ENCODE measurements around the gene AGPS. TPM values are rescaled to one million over a fixed set of nuclear protein-coding genes. Genes with fewer than 3 reads are reported as not detected.

The AGPS gene
- total RNA-seq, 1 donor = 45.0 TPM

GRCh38 chr2:177520324-177520723, 127.8 kb downstream of the AGPS start:
- DNase-seq (ENCODE audit: low read depth in 2 of 3, low spot score in 2 of 3) = no peak

- no peak for DNase-seq (ENCODE audit: low read depth in 2 of 3, low spot score in 2 of 3)
Observed at GRCh38 chr2:177523781-177524180, 131.2 kb downstream of the AGPS start.

- DNase-seq (ENCODE audit: low read depth in 2 of 3, low spot score in 2 of 3) = no peak
Observed at GRCh38 chr2:177525351-177525924, 132.9 kb downstream of the AGPS start.

GRCh38 chr2:177528351-177528933, 135.9 kb downstream of the AGPS start:
- DNase-seq (ENCODE audit: low read depth in 2 of 3, low spot score in 2 of 3) = no peak

GRCh38 chr2:177529166-177529565, 136.6 kb downstream of the AGPS start:
- DNase-seq (ENCODE audit: low read depth in 2 of 3, low spot score in 2 of 3) = no peak

GRCh38 chr2:177530561-177530960, 138.0 kb downstream of the AGPS start:
- no peak for DNase-seq (ENCODE audit: low read depth in 2 of 3, low spot score in 2 of 3)

GRCh38 chr2:177531706-177532105, 139.1 kb downstream of the AGPS start:
- DNase-seq (ENCODE audit: low read depth in 2 of 3, low spot score in 2 of 3) = no peak

GRCh38 chr2:177532567-177532966, 140.0 kb downstream of the AGPS start:
- no peak for DNase-seq (ENCODE audit: low read depth in 2 of 3, low spot score in 2 of 3)

GRCh38 chr2:177533253-177533652, 140.7 kb downstream of the AGPS start:
- no peak for DNase-seq (ENCODE audit: low read depth in 2 of 3, low spot score in 2 of 3)

GRCh38 chr2:177535000-177535399, 142.4 kb downstream of the AGPS start:
- DNase-seq (ENCODE audit: low read depth in 2 of 3, low spot score in 2 of 3) = no peak

GRCh38 chr2:177535958-177536504, 143.5 kb downstream of the AGPS start:
- DNase-seq (ENCODE audit: low read depth in 2 of 3, low spot score in 2 of 3) = no peak

GRCh38 chr2:177537213-177537612, 144.6 kb downstream of the AGPS start:
- no peak for DNase-seq (ENCODE audit: low read depth in 2 of 3, low spot score in 2 of 3)

- no peak for DNase-seq (ENCODE audit: low read depth in 2 of 3, low spot score in 2 of 3)
Observed at GRCh38 chr2:177537636-177538035, 145.1 kb downstream of the AGPS start.

GRCh38 chr2:177538323-177538722, 145.8 kb downstream of the AGPS start:
- DNase-seq (ENCODE audit: low read depth in 2 of 3, low spot score in 2 of 3) = no peak

- DNase-seq (ENCODE audit: low read depth in 2 of 3, low spot score in 2 of 3) = no peak
Observed at GRCh38 chr2:177540283-177540682, 147.7 kb downstream of the AGPS start.

GRCh38 chr2:177541258-177541991, 148.9 kb downstream of the AGPS start:
- DNase-seq (ENCODE audit: low read depth in 2 of 3, low spot score in 2 of 3) = no peak

GRCh38 chr2:177542396-177542795, 149.8 kb downstream of the AGPS start:
- no peak for DNase-seq (ENCODE audit: low read depth in 2 of 3, low spot score in 2 of 3)

- DNase-seq (ENCODE audit: low read depth in 2 of 3, low spot score in 2 of 3) = no peak
Observed at GRCh38 chr2:177543007-177543760, 150.6 kb downstream of the AGPS start.

- DNase-seq (ENCODE audit: low read depth in 2 of 3, low spot score in 2 of 3) = no peak
Observed at GRCh38 chr2:177545143-177545542, 152.6 kb downstream of the AGPS start.

GRCh38 chr2:177545981-177546585, 153.5 kb downstream of the AGPS start:
- no peak for DNase-seq (ENCODE audit: low read depth in 2 of 3, low spot score in 2 of 3)

GRCh38 chr2:177547122-177547521, 154.5 kb downstream of the AGPS start:
- no peak for DNase-seq (ENCODE audit: low read depth in 2 of 3, low spot score in 2 of 3)

Measured in hematopoietic multipotent progenitor cell (in vitro differentiated cells).